Measurements from ENCODE around the gene SNX4.

GRCh38 chr3:125431391-125431790 is 88.6 kb downstream of the SNX4 start:
- TF ChIP-seq, protein P1, sequence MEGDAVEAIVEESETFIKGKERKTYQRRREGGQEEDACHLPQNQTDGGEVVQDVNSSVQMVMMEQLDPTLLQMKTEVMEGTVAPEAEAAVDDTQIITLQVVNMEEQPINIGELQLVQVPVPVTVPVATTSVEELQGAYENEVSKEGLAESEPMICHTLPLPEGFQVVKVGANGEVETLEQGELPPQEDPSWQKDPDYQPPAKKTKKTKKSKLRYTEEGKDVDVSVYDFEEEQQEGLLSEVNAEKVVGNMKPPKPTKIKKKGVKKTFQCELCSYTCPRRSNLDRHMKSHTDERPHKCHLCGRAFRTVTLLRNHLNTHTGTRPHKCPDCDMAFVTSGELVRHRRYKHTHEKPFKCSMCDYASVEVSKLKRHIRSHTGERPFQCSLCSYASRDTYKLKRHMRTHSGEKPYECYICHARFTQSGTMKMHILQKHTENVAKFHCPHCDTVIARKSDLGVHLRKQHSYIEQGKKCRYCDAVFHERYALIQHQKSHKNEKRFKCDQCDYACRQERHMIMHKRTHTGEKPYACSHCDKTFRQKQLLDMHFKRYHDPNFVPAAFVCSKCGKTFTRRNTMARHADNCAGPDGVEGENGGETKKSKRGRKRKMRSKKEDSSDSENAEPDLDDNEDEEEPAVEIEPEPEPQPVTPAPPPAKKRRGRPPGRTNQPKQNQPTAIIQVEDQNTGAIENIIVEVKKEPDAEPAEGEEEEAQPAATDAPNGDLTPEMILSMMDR (IDR thresholded peaks at IDR 0.05; ENCODE audit: low read depth, low read length), result no peak
- TF ChIP-seq POLR2A (IDR thresholded peaks at IDR 0.05; ENCODE audit: extremely low read depth, insufficient read length) (no peak), MAX (IDR thresholded peaks at IDR 0.05; ENCODE audit: low read depth, low read length) (no peak), MYC (IDR thresholded peaks at IDR 0.05; ENCODE audit: low read depth, low read length) (no peak)

All from NB4 (cell line).